ENCODE results near the gene C1RL.
A peak's percentile ranks its signal among the peaks of the same experiment; 100 is the strongest.
"Not testable (repeated sequence)": the region's sequence is repeated elsewhere in the genome, so short reads cannot be mapped to it uniquely, and the experiment has no call there.

The C1RL gene

GRCh38 chr12:7113389-7113871 is 4.4 kb upstream of the C1RL start:
- DNase-seq, result no peak

GRCh38 chr12:7112041-7112440 is 3.0 kb upstream of the C1RL start:
- no peak for DNase-seq

- no peak for DNase-seq
Measured at GRCh38 chr12:7110661-7111060, 1.6 kb upstream of the C1RL start.

- no peak for DNase-seq
Measured at GRCh38 chr12:7109572-7109920, 532 bp upstream of the C1RL start.

- DNase-seq, result peak; percentile 7
Measured at GRCh38 chr12:7108003-7108795, 815 bp downstream of the C1RL start.

- DNase-seq, result no peak
Measured at GRCh38 chr12:7107636-7108002, 1.4 kb downstream of the C1RL start.

- DNase-seq, result not testable (repeated sequence)
Measured at GRCh38 chr12:7107181-7107580, 1.8 kb downstream of the C1RL start.

- no peak for DNase-seq
Measured at GRCh38 chr12:7106082-7106481, 2.9 kb downstream of the C1RL start.

- no peak for DNase-seq
Measured at GRCh38 chr12:7103837-7104584, 5.0 kb downstream of the C1RL start.

- DNase-seq, result no peak
Measured at GRCh38 chr12:7102582-7102981, 6.4 kb downstream of the C1RL start.

GRCh38 chr12:7101694-7102131 is 7.3 kb downstream of the C1RL start:
- DNase-seq, result no peak

- DNase-seq, result no peak
Measured at GRCh38 chr12:7101047-7101693, 7.8 kb downstream of the C1RL start.

- no peak for DNase-seq
Measured at GRCh38 chr12:7100239-7100638, 8.8 kb downstream of the C1RL start.

GRCh38 chr12:7099290-7099996 is 9.6 kb downstream of the C1RL start:
- DNase-seq, result no peak

- DNase-seq, result no peak
Measured at GRCh38 chr12:7096979-7097378, 12.0 kb downstream of the C1RL start.

GRCh38 chr12:7096006-7096932 is 12.7 kb downstream of the C1RL start:
- DNase-seq, result no peak

- no peak for DNase-seq
Measured at GRCh38 chr12:7093892-7094291, 15.1 kb downstream of the C1RL start.

- DNase-seq, result no peak
Measured at GRCh38 chr12:7093486-7093885, 15.5 kb downstream of the C1RL start.

GRCh38 chr12:7092986-7093460 is 16.0 kb downstream of the C1RL start:
- DNase-seq, result no peak

GRCh38 chr12:7092229-7092985 is 16.6 kb downstream of the C1RL start, which contains the start of gene C1R:
TSS of gene C1R (minus strand) at chr12:7092445. CDS start at chr12:7092388, 57 bp downstream.
- DNase-seq, result peak; percentile 19

- no peak for DNase-seq
Measured at GRCh38 chr12:7091660-7092228, 17.3 kb downstream of the C1RL start.
